A549 treated with Mapracorat at 1 μM for 4 hours (cell line): ENCODE results near the gene CCR1. TPM values are rescaled to one million over a fixed set of nuclear protein-coding genes. Genes with fewer than 3 reads are reported as not detected.

Source experiments
- total RNA-seq: library from RNA; stranded (reverse); fragments of 200-300 nt; extraction: Qiagen RNA extraction; gene quantifications from 5 replicates; pipeline ENCODE4 v1.2.3, GENCODE V29; 2022

The CCR1 gene
- total RNA-seq: not detected in 5 replicates

GRCh38 chr3:46208167-46208704 lies at the start of gene CCR1:
Gene CCR1 (minus strand): TSS chr3:46208313. CDS start chr3:46204313, 4,000 bp downstream.

GRCh38 chr3:46242120-46242519 lies 34.0 kb upstream of the CCR1 start, which contains the start of gene CCR3:
Gene CCR3 (plus strand): TSS chr3:46242460. CDS start chr3:46265159, 22,699 bp downstream.

Other genes starting within 250 kb of the CCR1 start
- 4.5 to 5.7 TPM (median 4.9 TPM) in 5 replicates for gene FYCO1, start 212.5 kb downstream of the CCR1 start, total RNA-seq
- not detected in 5 replicates for gene XCR1, start 180.8 kb downstream of the CCR1 start, total RNA-seq
- gene CCR3, start 34.1 kb upstream of the CCR1 start, total RNA-seq: not detected in 5 replicates
- gene CCR2, start 145.8 kb upstream of the CCR1 start, total RNA-seq: not detected in 5 replicates
- gene CCR5, start 162.6 kb upstream of the CCR1 start, total RNA-seq: not detected in 5 replicates
- gene CCRL2, start 198.9 kb upstream of the CCR1 start, total RNA-seq: 0.07 to 0.17 TPM (median 0.11 TPM) in 4 of 5 replicates, not detected in the other